Stimulated activated CD8-positive, alpha-beta memory T cell treated with anti-CD3 and anti-CD28 coated beads, Interleukin-15, amount 100 ng/mL, for 4 hours (primary cell): Measurements from ENCODE around the gene SLC22A23.

Experiments used
- DNase-seq, 2 donors: peaks; one replicate each; pipeline ENCODE4 v3.0.0-alpha.2; 2020; ENCODE audit warnings: low read depth in 2 of 2

The SLC22A23 gene

DNA sequence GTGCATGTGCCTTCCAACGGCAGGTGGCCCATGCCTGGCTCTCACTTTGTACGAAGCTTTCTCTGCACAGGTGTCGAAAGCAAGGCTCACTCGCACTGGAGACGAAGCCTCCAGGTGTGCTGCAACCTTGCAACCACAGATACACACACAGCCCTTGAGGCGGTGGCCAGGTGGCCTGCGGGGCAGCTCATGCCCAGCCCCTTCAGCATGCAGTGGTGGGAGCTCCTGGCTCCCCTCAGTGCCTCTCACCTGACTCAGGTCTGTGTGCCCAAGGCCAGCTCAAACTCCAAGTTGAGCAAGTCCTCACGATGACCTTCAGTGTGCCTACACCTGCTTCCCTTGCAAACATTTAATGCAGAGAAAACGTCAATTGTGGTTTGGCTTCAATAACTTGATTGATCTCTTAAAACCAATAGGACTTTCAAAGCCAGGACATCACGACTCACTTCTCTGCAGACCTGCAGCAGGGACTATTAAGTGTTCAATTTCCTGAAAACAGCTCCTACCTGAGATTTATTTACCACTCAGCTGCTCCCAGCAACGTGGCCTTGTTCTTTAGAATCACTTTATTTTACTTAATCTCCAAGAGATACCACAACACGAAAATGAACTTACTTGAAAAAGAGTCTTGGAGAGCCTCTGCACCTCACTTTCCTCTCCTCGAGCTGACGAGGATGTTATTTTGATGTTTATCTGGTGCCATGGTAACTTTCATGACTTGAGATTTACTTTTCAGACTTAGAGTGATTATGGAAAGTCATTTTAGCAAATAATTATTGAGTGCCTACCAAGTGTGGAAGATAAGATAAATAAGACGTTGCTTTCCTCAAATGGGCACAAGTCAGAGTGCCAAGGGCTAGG is 86.3 kb downstream of the SLC22A23 start:
- no peak for DNase-seq

DNA sequence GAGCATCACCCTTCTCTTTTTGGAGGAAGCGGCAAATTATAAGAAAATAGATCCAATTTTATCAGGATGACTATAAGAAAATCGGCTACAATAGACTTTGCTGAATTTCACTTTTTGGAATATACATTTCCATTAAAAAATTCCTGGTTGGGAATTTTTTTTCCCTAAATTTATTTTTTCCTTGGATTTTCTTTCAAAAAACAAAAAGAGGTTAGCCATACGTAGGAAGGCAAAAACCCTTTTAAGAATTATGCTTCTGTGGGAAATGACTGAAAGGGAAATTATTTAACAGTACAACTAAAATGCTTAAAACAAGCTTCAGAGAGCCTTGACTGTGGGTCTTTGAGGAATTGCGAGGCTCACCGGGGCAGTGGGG is 86.9 kb downstream of the SLC22A23 start:
- DNase-seq: no peak

DNA sequence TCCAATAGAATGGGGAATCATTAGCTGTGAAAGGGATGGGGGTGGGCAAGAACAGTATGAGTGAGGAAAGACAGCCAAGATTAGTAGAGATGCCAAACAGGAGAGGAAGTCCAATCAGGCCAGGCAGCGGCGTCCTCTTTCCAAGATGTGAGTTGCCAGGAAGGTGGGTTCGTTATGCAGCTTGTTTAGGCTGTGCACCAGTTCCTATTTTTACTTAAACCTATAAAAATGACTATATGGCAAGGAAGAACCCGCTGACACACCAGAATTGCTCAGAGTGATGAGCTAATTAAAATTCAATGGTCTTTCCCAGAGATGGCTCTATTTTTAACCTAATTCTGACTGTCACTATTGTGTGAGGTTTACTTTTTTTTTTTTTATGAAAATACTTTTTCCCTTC is 88.2 kb downstream of the SLC22A23 start:
- no peak for DNase-seq

DNA sequence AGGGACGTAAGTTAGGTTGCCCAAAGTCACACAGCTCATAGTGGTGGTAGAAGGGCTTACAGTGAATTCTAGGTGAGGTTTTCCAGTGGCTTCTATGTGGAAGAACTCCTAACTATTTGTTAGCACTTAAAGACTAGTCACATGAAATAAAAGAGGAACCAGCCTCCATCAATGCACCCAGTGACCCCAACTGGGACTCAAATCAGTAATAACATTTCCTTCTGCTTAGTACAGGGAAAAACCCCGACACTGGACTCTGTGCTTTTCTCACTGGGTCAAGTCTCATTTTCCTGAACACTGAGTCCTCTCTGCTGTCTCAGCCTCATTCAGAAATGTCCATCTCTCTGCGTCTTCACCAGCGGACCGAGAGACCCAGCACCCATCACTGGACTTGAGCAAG is 89.2 kb downstream of the SLC22A23 start:
- no peak for DNase-seq

DNA sequence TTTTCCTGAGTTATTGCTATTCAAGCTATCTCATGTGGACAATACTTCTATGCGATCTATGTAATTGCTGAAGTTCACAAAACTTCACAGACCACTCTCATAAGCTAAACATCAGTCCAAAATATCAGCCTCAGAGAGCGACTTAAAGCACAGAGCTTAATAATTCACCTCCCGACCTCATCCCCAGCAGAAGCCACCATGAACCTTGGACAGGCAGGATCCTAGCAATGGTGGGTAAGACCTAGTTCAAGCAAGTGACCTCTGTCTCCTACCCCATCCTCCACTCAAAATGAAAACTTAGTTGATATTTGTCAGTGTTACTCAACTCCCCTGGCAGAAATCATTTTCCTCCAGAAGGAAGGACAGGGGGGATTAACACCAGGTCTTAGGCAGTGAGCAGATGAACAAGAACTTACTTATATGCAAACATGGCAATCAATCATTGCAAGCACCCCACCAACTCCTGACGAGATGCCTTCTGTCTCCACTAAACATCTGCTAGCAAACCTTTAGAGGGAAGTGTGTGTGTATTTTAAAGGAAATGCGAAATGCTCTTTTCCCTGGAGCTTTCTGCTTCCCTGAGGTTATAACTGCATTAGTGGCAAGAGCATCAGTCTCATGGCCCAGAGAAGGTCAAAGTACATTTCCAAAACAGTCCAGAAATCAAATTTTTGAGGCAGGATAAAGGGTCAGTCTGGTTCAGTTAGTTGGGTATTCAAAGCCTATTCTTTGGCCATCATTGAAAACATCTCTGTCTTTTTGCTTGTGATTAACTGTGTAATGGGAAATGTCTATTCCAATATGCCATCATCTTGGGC is 90.0 kb downstream of the SLC22A23 start:
- no peak for DNase-seq

DNA sequence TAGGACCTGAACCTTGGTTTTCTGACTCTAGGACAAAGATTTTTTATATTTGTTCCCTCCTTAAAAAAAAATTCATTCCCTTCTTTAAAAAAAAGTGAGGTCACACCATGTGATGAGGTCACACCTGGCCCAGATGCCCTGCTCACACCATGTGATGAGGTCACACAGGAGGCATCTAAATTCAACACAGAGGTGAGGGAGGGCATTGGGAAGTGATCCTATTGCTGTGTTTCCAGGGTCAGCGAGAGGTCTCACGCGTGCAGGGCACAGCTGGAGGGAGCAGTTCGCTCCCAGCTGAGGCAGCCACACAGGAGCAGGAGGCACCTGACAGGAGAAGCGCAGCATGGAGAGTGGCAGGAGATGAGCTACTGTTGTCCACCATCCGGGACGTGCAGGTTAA is 92.5 kb downstream of the SLC22A23 start:
- DNase-seq: no peak

DNA sequence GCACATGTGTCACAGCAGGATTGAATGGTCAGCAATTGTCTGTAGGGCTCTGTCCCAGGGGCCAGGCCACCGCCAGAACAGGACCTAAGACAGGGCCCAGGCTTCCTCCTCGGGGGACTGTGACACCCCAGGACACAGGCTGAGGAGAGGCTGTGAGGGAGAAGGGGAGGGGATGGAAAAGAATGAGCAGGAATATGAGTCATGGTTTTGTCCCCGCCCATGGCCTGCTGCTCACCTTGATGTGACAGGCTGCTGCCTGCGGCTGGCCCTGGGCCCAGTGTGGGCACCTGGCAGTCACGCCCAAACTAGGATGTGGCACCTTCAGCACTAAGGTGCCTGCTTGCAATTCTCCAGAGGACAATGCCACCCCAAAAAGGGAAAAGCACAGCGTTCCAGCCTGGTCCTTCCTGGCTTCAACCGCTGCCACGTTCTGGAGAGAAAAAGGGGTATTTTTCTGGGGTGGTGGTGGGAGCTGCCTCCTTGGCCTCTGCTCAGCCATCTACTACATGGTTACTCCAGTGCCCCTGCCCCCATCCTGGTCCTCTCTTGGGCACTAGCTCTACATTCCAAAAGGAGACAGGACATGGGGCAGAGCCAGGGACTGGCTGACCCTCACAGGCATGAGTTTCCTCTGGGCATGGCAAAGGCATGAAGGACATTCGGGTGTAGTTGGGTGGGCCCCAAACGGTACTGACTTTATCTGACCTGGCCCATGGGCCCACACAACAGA is 93.4 kb downstream of the SLC22A23 start:
- DNase-seq: no peak

DNA sequence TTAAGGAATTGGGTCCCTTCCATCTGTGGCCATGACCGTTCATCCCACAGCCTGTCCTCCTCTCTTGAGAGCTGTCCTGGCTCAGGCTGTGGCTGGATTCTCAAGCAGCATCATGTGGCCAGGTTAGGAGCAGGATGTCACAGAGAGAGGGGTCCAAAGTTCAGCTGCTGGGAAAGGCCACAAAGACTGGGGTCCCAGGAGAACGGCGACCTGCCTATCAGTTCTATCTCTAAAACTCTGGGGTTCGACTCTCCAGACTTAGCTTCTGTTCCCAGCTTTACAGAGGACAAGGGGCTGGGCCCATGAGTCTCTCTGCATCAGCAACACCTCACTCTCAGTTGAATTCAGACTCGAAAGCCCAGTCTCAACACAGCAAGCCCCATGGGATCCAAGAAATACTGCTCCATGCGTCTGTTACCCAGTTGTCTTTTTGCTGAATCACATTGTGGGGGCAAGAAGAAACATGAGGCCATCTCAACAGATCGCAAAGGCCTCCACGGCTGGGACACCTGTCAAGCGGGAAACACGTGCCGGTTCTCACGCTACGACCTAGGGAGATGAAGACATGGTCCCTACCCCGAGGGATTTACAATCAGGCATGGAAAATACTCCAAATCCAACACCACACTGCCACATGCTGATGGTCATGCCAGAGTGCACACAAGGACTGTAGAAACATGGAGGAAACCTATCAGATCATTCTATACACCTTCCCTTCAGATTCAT is 95.4 kb downstream of the SLC22A23 start:
- DNase-seq: no peak

DNA sequence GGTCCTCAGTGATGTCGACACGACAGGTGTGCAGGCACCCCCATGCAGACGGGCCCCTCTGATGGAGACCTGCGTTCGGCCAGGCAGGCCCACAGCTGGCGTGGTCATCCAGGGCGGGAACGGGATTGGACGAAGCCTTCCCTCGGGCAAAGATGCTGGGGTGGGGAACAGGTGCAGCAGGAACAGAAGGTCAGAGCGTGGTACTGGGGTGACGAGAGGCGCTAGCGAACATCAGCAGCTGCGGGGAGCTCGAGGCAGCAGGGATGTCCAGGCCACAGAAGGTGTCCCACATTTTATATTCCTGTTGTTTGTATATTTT is 96.2 kb downstream of the SLC22A23 start:
- DNase-seq: no peak

DNA sequence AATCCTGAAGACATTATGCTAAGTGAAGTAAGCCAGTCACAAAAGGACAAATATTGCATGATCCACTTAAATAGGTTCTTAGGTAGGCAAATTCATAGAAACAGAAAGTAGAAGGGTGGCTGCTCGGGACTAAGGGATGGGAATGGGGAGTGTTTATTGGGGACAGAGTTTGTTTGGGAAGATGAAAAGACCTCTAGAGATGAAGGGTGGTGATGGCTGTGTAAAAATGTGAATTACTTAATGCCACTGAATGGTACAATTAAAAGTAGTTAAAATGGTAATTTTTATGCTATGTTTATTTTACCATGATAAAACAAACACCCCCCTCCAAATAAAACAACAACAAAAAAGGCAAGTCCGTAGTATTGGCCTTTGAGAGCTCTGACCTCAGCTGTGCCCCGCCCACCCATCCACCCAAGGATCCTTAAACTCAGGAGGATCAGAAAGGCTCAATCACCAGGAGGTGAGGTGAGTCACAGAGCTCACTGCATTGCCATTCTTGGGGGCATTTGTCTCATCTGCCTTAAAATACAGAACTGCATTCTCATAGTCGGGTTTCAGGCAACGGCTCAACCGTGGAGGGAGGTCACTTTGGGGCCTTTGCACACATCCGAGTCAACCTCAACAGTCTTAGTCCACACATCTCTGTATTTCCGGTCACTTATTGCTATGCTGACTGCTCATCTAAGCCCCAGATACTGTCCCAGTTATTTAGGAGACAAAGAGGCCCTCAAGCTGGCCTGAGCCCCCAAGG is 96.7 kb downstream of the SLC22A23 start:
- DNase-seq: no peak

DNA sequence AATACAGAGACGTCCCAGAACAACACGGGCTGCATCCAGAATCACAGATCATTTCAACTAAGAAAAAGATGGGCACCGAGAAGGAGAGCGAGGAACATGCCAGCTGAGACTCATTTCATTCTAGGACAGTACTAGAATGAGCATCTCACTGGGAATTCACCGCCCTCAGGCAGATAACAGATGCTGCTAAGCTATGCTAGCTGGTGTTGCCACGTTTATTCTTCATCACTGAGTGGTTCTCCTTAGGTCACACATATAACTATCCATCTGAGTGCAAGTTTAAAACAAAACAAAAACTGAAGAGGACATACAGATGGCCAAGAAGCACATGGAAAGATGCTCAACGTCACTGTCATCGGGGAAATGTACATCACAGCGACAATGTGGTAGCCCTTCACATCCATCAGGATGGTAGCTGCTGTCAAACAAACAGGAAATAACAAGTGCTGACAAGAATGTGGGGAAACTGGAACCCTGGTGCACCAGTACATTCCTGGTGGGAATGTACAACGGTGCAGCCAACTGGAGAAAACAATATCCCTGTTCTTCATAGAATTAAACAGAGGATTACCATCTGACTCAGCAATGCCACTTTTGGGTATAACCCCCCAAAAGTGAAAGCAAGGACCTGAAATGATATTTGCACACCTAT is 97.6 kb downstream of the SLC22A23 start:
- DNase-seq: no peak

DNA sequence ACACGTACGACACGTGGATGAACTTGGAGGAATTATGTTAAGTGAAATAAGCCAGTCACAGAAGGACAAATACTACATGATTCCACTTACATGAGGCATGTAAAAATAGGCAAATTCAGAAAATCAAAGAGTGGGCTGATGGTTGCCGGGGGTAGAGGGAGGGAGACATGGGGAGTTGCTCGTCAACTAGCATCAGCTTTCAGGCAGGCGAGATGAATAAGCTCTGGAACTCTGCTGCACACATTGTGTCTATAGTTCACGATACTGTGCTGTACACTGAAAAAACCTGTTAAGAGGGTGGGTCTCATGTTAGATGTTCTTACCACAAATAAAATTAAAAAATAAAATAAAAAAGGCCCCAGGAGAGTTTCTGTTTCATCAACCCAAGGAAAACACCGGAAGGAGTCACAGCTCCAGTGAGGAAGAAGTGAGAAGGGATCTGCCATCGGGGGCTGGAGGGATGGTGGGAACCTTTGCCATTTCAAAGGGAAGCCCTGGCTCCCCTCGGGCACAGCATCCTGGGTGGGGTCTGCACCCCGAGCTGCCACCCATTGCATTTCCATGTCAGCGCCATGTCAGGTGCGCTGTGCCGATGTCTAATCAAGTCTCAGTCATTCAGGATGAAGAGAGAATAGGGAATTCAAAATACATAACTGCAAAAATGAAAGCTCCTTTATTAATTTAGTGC is 98.3 kb downstream of the SLC22A23 start:
- DNase-seq: no peak

DNA sequence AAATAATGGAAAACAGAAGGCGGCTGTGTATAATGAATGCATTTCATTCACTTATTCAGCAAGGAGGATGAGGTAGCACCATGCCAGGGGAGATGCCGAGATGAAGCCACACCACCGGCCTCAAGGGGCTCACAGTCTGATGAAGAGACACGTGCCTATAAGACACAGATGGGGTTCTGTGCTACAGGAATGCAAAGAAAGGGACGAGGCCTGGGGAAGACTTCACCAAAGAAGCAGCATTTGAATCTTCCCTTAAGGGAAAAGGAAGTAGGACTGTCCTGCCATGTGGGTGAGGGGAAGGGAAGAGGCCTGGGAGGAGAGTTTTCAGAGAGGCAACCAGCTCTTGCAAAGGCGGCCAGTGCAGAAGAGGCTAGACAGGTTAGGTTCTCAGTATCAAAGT is 99.2 kb downstream of the SLC22A23 start:
- DNase-seq: no peak

DNA sequence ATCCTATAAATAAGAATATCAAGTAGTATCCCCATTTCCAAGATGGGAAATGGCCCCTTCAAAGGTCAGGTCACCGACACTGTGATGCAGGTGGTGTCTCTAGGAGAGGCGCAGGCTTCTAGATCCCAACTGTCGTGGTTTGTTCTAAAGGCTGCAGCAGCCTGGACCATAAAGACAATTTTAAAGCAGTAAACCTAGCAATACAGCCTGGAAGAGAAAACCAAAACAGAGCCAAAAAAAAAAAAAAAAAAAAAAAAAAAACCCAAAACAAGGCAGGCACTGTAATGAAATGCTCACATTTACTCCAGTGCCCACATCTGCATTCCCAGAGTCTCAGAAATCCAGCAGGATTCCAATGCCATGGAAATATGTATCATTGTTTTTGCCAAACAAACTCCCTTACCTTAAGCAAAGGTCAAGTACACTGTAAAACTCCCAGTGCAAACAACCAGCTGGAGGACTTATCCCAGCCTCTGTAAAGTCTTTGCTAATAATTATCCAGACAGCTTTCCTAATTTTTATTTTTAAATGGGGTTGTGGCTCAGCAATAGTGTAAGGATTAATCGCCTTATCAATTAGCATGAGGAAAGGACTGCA is 99.9 kb downstream of the SLC22A23 start:
- no peak for DNase-seq

DNA sequence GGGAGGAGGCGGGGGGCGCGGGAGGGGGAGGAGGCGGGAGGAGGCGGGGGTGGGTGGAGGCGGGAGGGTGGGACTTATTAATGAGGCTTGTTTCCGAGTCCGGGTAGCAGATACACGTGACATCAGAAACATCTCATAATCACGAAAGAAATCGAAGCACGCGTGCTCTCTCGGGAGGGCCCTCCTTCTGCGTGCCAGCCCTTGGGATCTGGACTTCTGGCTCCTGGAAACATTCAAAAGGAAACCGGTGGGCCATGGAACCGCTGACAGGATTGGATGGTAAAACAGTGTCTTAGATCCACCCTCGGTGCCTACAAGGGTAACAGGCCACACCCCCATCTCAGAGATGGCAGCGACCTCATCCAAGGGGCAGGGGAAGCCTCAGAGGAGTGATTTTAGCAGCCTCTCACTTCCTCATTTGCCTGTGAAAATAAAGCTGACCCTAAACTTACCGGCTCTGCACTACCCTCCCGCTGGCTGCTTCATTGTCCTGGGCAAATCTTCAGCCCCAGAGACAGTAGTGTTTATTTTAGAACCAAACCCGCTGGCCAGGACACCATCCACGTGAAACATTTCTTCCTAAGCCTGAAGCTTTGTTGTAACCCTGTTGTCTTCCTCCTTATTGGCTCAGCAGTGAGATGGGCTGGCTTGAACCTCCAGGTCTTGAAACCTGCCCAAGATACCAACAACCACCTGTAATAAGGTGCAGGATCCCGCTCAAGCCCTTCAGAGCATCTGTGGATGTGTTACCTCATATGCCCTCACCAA is 100.6 kb downstream of the SLC22A23 start:
- DNase-seq: peak; percentile 12 to 29

DNA sequence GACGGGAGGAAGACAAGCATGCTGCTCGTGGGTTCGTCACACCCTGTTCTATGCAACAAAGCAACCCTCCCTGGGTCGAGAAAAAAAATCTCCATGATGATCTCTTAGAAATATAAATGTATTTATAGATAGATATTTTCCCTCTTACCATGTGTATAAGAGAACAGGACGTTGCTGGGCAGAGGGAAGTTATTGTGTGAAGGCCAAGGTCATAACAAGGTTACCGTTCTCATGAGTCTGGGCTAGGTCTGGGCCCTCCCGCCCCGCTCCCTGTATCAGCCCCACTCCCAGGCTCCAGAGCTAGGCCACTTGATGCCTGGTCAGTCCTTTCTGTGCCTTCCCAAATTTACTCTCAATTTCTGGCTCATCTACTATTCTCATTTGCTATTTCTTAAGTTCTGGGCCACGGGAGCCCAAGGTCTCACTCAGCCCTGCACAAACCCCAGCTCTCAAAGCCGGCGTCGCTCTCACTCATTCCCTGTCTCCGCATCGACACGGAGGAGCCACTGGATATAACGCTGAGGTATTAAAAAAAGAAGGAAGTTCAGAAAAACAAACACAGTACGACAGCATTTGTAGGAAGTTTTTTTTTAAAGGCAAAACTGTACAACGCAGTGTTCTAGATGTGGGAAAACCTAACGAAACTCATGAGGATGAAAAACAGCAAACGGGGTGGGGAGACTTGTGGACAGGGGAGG is 101.3 kb downstream of the SLC22A23 start:
- no peak for DNase-seq

DNA sequence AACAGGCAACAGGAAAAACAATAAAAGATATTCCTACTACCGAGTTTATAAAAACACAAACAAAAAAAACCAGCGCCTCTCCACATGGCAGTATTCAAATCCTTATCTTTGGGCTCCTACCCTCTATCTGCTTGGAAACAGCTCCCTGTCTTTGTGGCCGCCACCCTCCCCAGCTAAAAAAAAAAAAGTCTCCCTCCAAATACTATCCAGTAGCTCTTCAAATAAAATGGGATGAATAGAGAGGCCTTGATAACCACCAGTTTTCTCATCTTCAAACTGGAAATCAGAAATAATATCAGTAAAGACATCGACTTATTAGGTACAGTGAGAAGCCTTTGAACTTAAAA is 101.9 kb downstream of the SLC22A23 start:
- DNase-seq: no peak

DNA sequence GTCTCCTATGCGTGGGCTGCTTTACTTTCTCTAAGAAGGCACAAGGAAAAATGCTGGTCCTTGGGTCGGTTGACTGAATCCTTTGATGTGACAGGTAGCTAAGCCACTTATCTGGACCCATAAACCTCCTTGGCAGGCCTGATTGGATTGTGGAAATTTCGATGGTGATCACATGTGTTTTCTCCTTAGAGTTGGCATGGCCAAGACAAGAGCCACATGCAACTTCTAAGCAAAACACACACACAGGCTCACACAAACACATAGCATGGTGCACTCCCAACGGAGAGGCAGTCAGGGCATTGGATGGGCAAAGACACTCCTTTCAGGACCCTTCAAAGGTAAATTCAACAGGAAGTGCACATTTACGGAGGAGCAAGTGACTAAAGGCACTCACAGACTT is 102.9 kb downstream of the SLC22A23 start:
- DNase-seq: no peak
